ENCODE results near the gene ZNF878. TPM values are rescaled to one million over a fixed set of nuclear protein-coding genes. Genes with fewer than 3 reads are reported as not detected.

The ZNF878 gene
- total and polyA plus RNA-seq, 2 donors (not counting 3 experiments of a cell fraction or from before 2014, with no cell fraction given): 0.51 TPM; not detected in 1

DNA sequence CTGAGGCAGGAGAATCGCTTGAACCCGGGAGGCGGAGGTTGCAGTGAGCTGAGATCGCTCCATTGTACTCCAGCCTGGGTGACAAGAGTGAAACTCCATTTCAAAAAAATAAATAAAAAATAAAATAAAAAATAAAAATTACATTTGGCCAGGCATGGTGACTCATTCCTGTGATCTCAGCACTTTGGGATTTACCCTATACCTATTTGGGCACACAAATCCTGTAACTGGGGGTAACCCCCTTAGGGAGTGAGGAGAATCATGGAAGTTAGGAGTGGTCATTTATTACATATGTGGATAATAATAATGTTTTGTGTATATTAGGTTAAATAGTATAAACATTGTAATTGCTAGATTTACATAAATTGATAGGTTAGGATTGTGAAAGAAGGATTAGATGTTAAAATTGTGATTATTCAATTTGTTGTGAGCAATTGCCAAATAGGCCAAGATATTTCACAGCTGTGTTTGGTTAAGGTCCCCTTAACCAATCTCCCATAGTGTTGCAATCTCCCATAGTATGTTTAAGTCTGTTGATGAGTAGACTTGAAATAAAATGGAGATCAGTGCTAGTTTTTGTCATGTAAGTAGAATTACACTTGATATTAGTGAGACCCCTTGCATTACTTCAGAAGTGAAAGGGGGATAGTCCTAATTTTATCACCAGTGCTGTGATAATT is 42.5 kb upstream of the ZNF878 start:
- DNase-seq (ENCODE audit: low read depth, low spot score) (no peak), FAIRE-seq (no peak)
- TF ChIP-seq EZH2 (IDR thresholded peaks at IDR 0.05; ENCODE audit: borderline replicate concordance, low read depth, low read length, severe bottlenecking) (no peak), MYC (IDR thresholded peaks at IDR 0.05; ENCODE audit: low read depth, low read length) (no peak), FOS (IDR thresholded peaks at IDR 0.05; ENCODE audit: borderline replicate concordance, insufficient read depth, low read length) (no peak), GATA2 (IDR thresholded peaks at IDR 0.05; ENCODE audit: insufficient read depth, insufficient read length, low read depth, low read length) (no peak)
- Histone ChIP-seq H3K4me1 (ENCODE audit: control insufficient read depth, extremely low read depth, insufficient read depth, low read length) (peaks cover 3% of the 10 kb centered on the region), H3K4me2 (ENCODE audit: insufficient read depth, low read length) (no peak overlapping the region), H3K36me3 (ENCODE audit: control insufficient read depth in 2 of 2, extremely low read depth in 1 of 2, insufficient read depth in 2 of 2, low read length in 2 of 2) (no peaks in the 10 kb centered on the region), H3K27ac (ENCODE audit: insufficient read depth, low read depth, low read length) (no peak overlapping the region), H4K20me1 (replicated peaks; ENCODE audit: control insufficient read depth, extremely low read depth, insufficient read depth, low read length) (no peaks in the 10 kb centered on the region), H3K79me2 (ENCODE audit: control insufficient read depth, insufficient read depth, low read length) (no peaks in the 10 kb centered on the region), H3K9me3 (replicated peaks; ENCODE audit: control insufficient read depth, insufficient read depth, low read length) (no peaks in the 10 kb centered on the region), H3K9ac (replicated peaks; ENCODE audit: extremely low read depth, insufficient read depth, low read length) (no peak overlapping the region), H3K4me3 (replicated peaks in 1 of 3; ENCODE audit: insufficient read depth in 1 of 3, low read depth in 1 of 3, low read length in 3 of 3) (no peak overlapping the region), H3K9me1 (replicated peaks; ENCODE audit: control insufficient read depth, extremely low read depth, insufficient read depth, low read length) (no peaks in the 10 kb centered on the region), H3K27me3 (ENCODE audit: control insufficient read depth in 2 of 2, insufficient read depth in 2 of 2, low read length in 2 of 2) (no peaks in the 10 kb centered on the region), H2AFZ (ENCODE audit: low read depth, low read length) (no peak overlapping the region)
- POLR2A ChIA-PET: no interaction called here
- dilution Hi-C loops (cut with MboI; ENCODE audit: extremely low pct_ligation_motif_present, low sequenced_read_pairs): no loop called here
- intact Hi-C loops (cut with micrococcal nuclease): no loop called here
- no TSS peak for BruUV-seq (replicated peaks)
- CTCF ChIA-PET: no interaction called here

DNA sequence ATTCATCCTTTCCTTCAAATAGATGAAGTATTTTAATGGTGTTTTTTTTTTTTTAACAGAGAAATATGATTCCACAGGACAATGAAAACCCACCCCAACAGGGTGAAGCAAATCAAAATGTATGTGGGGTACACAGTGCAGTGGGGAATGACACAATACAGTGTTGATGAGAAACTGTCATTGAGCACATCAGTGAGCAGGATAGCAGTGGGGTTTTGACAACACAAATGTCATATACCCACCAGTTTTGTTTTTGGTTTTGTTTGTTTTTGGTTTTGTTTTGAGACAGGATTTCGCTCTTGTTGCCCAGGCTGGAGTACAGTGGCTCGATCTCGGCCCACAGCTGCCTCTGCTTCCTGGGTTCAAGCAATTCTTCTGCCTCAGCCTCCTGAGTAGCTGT is 41.0 kb upstream of the ZNF878 start:
- FAIRE-seq (no peak), DNase-seq (ENCODE audit: low read depth, low spot score) (no peak)
- Histone ChIP-seq H3K27ac (ENCODE audit: insufficient read depth, low read depth, low read length) (no peak overlapping the region), H3K4me1 (ENCODE audit: control insufficient read depth, extremely low read depth, insufficient read depth, low read length) (peaks cover 3% of the 10 kb centered on the region), H3K4me2 (ENCODE audit: insufficient read depth, low read length) (no peak overlapping the region), H4K20me1 (replicated peaks; ENCODE audit: control insufficient read depth, extremely low read depth, insufficient read depth, low read length) (no peaks in the 10 kb centered on the region), H3K27me3 (ENCODE audit: control insufficient read depth in 2 of 2, insufficient read depth in 2 of 2, low read length in 2 of 2) (no peaks in the 10 kb centered on the region), H2AFZ (ENCODE audit: low read depth, low read length) (no peak overlapping the region), H3K9ac (replicated peaks; ENCODE audit: extremely low read depth, insufficient read depth, low read length) (no peak overlapping the region), H3K79me2 (ENCODE audit: control insufficient read depth, insufficient read depth, low read length) (no peaks in the 10 kb centered on the region), H3K9me3 (replicated peaks; ENCODE audit: control insufficient read depth, insufficient read depth, low read length) (no peaks in the 10 kb centered on the region), H3K4me3 (replicated peaks in 1 of 3; ENCODE audit: insufficient read depth in 1 of 3, low read depth in 1 of 3, low read length in 3 of 3) (no peak overlapping the region), H3K36me3 (ENCODE audit: control insufficient read depth in 2 of 2, extremely low read depth in 1 of 2, insufficient read depth in 2 of 2, low read length in 2 of 2) (no peaks in the 10 kb centered on the region), H3K9me1 (replicated peaks; ENCODE audit: control insufficient read depth, extremely low read depth, insufficient read depth, low read length) (no peaks in the 10 kb centered on the region)
- ChIA-PET POLR2A (no interaction called here), CTCF (no interaction called here)
- BruUV-seq (replicated peaks): no TSS peak
- dilution Hi-C loops (cut with MboI; ENCODE audit: extremely low pct_ligation_motif_present, low sequenced_read_pairs) (no loop called here), intact Hi-C loops (cut with micrococcal nuclease) (no loop called here)
- TF ChIP-seq, protein P1, sequence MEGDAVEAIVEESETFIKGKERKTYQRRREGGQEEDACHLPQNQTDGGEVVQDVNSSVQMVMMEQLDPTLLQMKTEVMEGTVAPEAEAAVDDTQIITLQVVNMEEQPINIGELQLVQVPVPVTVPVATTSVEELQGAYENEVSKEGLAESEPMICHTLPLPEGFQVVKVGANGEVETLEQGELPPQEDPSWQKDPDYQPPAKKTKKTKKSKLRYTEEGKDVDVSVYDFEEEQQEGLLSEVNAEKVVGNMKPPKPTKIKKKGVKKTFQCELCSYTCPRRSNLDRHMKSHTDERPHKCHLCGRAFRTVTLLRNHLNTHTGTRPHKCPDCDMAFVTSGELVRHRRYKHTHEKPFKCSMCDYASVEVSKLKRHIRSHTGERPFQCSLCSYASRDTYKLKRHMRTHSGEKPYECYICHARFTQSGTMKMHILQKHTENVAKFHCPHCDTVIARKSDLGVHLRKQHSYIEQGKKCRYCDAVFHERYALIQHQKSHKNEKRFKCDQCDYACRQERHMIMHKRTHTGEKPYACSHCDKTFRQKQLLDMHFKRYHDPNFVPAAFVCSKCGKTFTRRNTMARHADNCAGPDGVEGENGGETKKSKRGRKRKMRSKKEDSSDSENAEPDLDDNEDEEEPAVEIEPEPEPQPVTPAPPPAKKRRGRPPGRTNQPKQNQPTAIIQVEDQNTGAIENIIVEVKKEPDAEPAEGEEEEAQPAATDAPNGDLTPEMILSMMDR (IDR thresholded peaks at IDR 0.05; ENCODE audit: extremely low read depth in 1 of 2, insufficient read depth in 1 of 2, low read depth in 1 of 2, low read length in 2 of 2): no peak
- TF ChIP-seq JUN (IDR thresholded peaks at IDR 0.05; ENCODE audit: borderline replicate concordance, insufficient read depth, insufficient read length, low read depth) (no peak), POLR2AphosphoS5 (IDR thresholded peaks at IDR 0.05; ENCODE audit: insufficient read depth, low read depth, low read length) (no peak), EZH2 (IDR thresholded peaks at IDR 0.05; ENCODE audit: borderline replicate concordance, low read depth, low read length, severe bottlenecking) (no peak)

Data from endothelial cell of umbilical vein (primary cell).